Esophagus muscularis mucosa (tissue), 4 donors: ENCODE results near the gene PTPN22. TPM values are rescaled to one million over a fixed set of nuclear protein-coding genes. Genes with fewer than 3 reads are reported as not detected.

Source experiments
- DNase-seq: peaks from one replicate; pipeline ENCODE4 v3.0.0-alpha.2; 2017; ENCODE audit errors: extremely low spot score
- H3K27ac ChIP-seq, 4 donors: fragments of 200-600 bp; sonication (generic); replicated peaks in 1 of 4; 1 replicate in 3 of 4; 2 replicates in 1 of 4; pipeline ENCODE4 v1.5.1; 2016 to 2019; ENCODE audit warnings: mild to moderate bottlenecking in 1 of 4
- H3K27me3 ChIP-seq, 4 donors: fragments of 200-600 bp; sonication (generic); one replicate each; pipeline versions ENCODE4 v1.5.1 to v1.6.0; 2016 to 2019
- H3K36me3 ChIP-seq, 4 donors: fragments of 200-600 bp; sonication (generic); one replicate each; pipeline ENCODE4 v1.5.1; 2016 to 2019
- H3K4me1 ChIP-seq, 4 donors: fragments of 200-600 bp; sonication (generic); one replicate each; pipeline ENCODE4 v1.5.1; 2016 to 2019
- H3K4me3 ChIP-seq, 4 donors: fragments of 200-600 bp; sonication (generic); 1 replicate in 2 of 4; 2 replicates in 2 of 4; pipeline ENCODE4 v1.5.1; 2016 to 2019; ENCODE audit warnings: mild to moderate bottlenecking in 4 of 4, moderate library complexity in 1 of 4
- H3K9me3 ChIP-seq, 4 donors: fragments of 200-600 bp; sonication (generic); 1 replicate in 3 of 4; 2 replicates in 1 of 4; pipeline ENCODE4 v1.5.1; 2016 to 2019
- CTCF ChIP-seq, 3 experiments: fragments of 200-600 bp in 2 of 3; fragments of 450-650 bp in 1 of 3; sonication (generic) in 2 of 3; IDR thresholded peaks; one replicate each; pipeline ENCODE4 v1.5.1; 2017 to 2019; ENCODE audit warnings: antibody characterized with exemption in 3 of 3, mild to moderate bottlenecking in 2 of 3, moderate library complexity in 1 of 3
- EP300 ChIP-seq: sonication (generic); formaldehyde crosslinking; IDR thresholded peaks from one replicate; pipeline ENCODE4 v1.6.1; 2017; ENCODE audit warnings: antibody characterized with exemption
- POLR2A ChIP-seq: fragments of 450-650 bp; IDR thresholded peaks from one replicate; pipeline ENCODE4 v1.6.1; 2017; ENCODE audit warnings: antibody characterized with exemption, moderate library complexity, mild to moderate bottlenecking, low read depth
- POLR2AphosphoS5 ChIP-seq, 2 donors: sonication (generic); formaldehyde crosslinking; IDR thresholded peaks; one replicate each; pipeline ENCODE4 v1.6.1; 2017; ENCODE audit warnings: antibody characterized with exemption in 2 of 2
- WGBS: methylation state at CpG from one replicate; pipeline ENCODE4 v1.1.5; 2018; 5-methylcytosine and 5-hydroxymethylcytosine counted together
- intact Hi-C: fragments of 100-400 bp; cut with DNase I; formaldehyde crosslinking; loops from one replicate; pipeline ENCODE4 v1.15.1; 2023
- total RNA-seq, 4 donors: library from RNA; depleted of rRNA; stranded (reverse); fragments of >200 nt; gene quantifications; one replicate each; pipeline versions ENCODE4 v1.1.0 to v1.2.1, GENCODE V29; 2016

Gene PTPN22
- total RNA-seq, 4 donors from 2014 or later, result 0.29 to 2.3 (median 0.63) TPM

- H3K36me3 ChIP-seq, result peaks cover 0 to 5% (median 0%) of the 10 kb centered on the region in 4 donors
- no peak for DNase-seq
- H3K27me3 ChIP-seq, result no peaks in the 10 kb centered on the region
- intact Hi-C loops, result loop anchor here (5.0 kb wide), 1 partner anchor 37 kb away; no protein-coding TSS in a partner anchor
- TF ChIP-seq CTCF (IDR thresholded peaks at IDR 0.05), result no peak
- no peak for TF ChIP-seq EP300
- no peak for TF ChIP-seq POLR2AphosphoS5 (IDR thresholded peaks at IDR 0.05)
- no peak for TF ChIP-seq POLR2A
- H3K4me1 ChIP-seq, result peaks cover 38 to 82% (median 76%) of the 10 kb centered on the region in 4 donors
- H3K27ac ChIP-seq, result no peak overlapping the region
- no peak overlapping the region for H3K4me3 ChIP-seq
- WGBS, result 76% methylated on average over 8 of the region's 8 CpGs
- H3K9me3 ChIP-seq, result no peaks in the 10 kb centered on the region
Observed at GRCh38 chr1:113804421-113805255, 66.9 kb downstream of the PTPN22 start.

GRCh38 chr1:113802367-113803007 lies 69.0 kb downstream of the PTPN22 start:
- Histone ChIP-seq H3K27me3 (no peaks in the 10 kb centered on the region), H3K4me1 (peaks cover 41 to 74% (median 72%) of the 10 kb centered on the region in 4 donors), H3K4me3 (no peak overlapping the region), H3K36me3 (peaks cover 0 to 7% (median 3%) of the 10 kb centered on the region in 4 donors), H3K27ac (no peak overlapping the region), H3K9me3 (no peaks in the 10 kb centered on the region)
- no peak for TF ChIP-seq EP300
- TF ChIP-seq CTCF (IDR thresholded peaks at IDR 0.05), result no peak
- no peak for TF ChIP-seq POLR2A
- TF ChIP-seq POLR2AphosphoS5 (IDR thresholded peaks at IDR 0.05), result no peak
- 95% methylated on average over 3 of the region's 3 CpGs for WGBS
- no peak for DNase-seq
- intact Hi-C loops, result loop anchor here (5.0 kb wide), 1 partner anchor 35 kb away; no protein-coding TSS in a partner anchor

GRCh38 chr1:113800487-113800886 lies 71.0 kb downstream of the PTPN22 start:
- DNase-seq, result no peak
- H3K9me3 ChIP-seq, result no peaks in the 10 kb centered on the region
- H3K4me3 ChIP-seq, result peak overlapping the region in 1 of 4 donors; percentile 11
- intact Hi-C loops, result loop anchor here (5.0 kb wide), 1 partner anchor 33 kb away; no protein-coding TSS in a partner anchor
- H3K27ac ChIP-seq, result no peak overlapping the region
- H3K27me3 ChIP-seq, result no peaks in the 10 kb centered on the region
- 51% methylated on average over 3 of the region's 3 CpGs for WGBS
- H3K4me1 ChIP-seq, result peaks cover 41 to 67% (median 66%) of the 10 kb centered on the region in 4 donors
- H3K36me3 ChIP-seq, result peaks cover 0 to 21% (median 10%) of the 10 kb centered on the region in 4 donors
- TF ChIP-seq EP300 (no peak), CTCF (IDR thresholded peaks at IDR 0.05) (no peak), POLR2A (no peak), POLR2AphosphoS5 (IDR thresholded peaks at IDR 0.05) (no peak)

GRCh38 chr1:113797472-113797871 lies 74.0 kb downstream of the PTPN22 start:
- Histone ChIP-seq H3K27ac (no peak overlapping the region), H3K27me3 (no peaks in the 10 kb centered on the region), H3K9me3 (no peaks in the 10 kb centered on the region), H3K36me3 (peaks cover 0 to 23% (median 11%) of the 10 kb centered on the region in 4 donors), H3K4me3 (no peak overlapping the region), H3K4me1 (peaks cover 36 to 52% (median 46%) of the 10 kb centered on the region in 4 donors)
- no peak for TF ChIP-seq CTCF (IDR thresholded peaks at IDR 0.05)
- no peak for TF ChIP-seq EP300
- TF ChIP-seq POLR2AphosphoS5 (IDR thresholded peaks at IDR 0.05), result no peak
- TF ChIP-seq POLR2A, result no peak
- 87% methylated on average over 4 of the region's 4 CpGs for WGBS
- intact Hi-C loops, result no loop called here
- no peak for DNase-seq
